PC-9 (cell line): ENCODE measurements around the gene PPHLN1. TPM values are rescaled to one million over a fixed set of nuclear protein-coding genes. Genes with fewer than 3 reads are reported as not detected.

ENCODE experiments used
- BruUV-seq: library from RNA; stranded (reverse); fragments of 400-500 nt; replicated peaks from 2 replicates; lab custom pipeline; 2021; lab: Mats Ljungman, UMichigan
- CTCF ChIA-PET: fragments of 300-600 bp; sonication (Branson Sonifier 250); formaldehyde crosslinking; loops from one replicate; lab custom pipeline; 2022; ENCODE audit warnings: antibody characterized with exemption; lab: Charles Lee
- POLR2A ChIA-PET: fragments of 300-600 bp; sonication (Branson Sonifier 250); formaldehyde crosslinking; loops from one replicate; lab custom pipeline; 2022; ENCODE audit warnings: antibody characterized with exemption; ENCODE audit not compliant: unreplicated experiment; lab: Charles Lee
- DNase-seq, 2 experiments: peaks; one replicate each; pipeline versions ENCODE4 v3.0.0 to v3.0.0-alpha.2; 2015 to 2022; ENCODE audit warnings: mixed read lengths in 1 of 2
- H2AFZ ChIP-seq: fragments of 200-600 bp; sonication (generic); 2 replicates; pipeline ENCODE4 v1.8.1; 2017; ENCODE audit warnings: antibody characterized with exemption
- H3F3A ChIP-seq: fragments of 200-600 bp; sonication (generic); 2 replicates; pipeline ENCODE4 v1.8.1; 2017; ENCODE audit warnings: antibody characterized with exemption, mild to moderate bottlenecking, low read depth; ENCODE audit not compliant: insufficient read depth
- H3K27ac ChIP-seq: fragments of 200-600 bp; sonication (generic); 2 replicates; pipeline ENCODE4 v1.6.1; 2016; ENCODE audit warnings: mixed run types
- H3K27me3 ChIP-seq: fragments of 200-600 bp; sonication (generic); 2 replicates; pipeline ENCODE4 v1.6.1; 2016; ENCODE audit warnings: low read depth, mixed run types; ENCODE audit not compliant: insufficient read depth
- H3K36me3 ChIP-seq: fragments of 200-600 bp; sonication (generic); 2 replicates; pipeline ENCODE4 v1.6.1; 2016; ENCODE audit warnings: low read depth, mixed run types
- H3K4me1 ChIP-seq: fragments of 200-600 bp; sonication (generic); replicated peaks from 2 replicates; pipeline ENCODE4 v1.6.1; 2016; ENCODE audit warnings: mixed run types; ENCODE audit not compliant: insufficient read depth
- H3K4me2 ChIP-seq: fragments of 200-600 bp; sonication (generic); 2 replicates; pipeline ENCODE4 v1.6.1; 2017; ENCODE audit warnings: mixed run types
- H3K4me3 ChIP-seq: fragments of 200-600 bp; sonication (generic); 2 replicates; pipeline ENCODE4 v1.6.1; 2016; ENCODE audit warnings: mixed run types
- H3K79me2 ChIP-seq: fragments of 200-600 bp; sonication (generic); 2 replicates; pipeline ENCODE4 v1.6.1; 2017; ENCODE audit warnings: low read depth, mixed run types
- H3K9me2 ChIP-seq: fragments of 200-600 bp; sonication (generic); 2 replicates; pipeline ENCODE4 v1.8.1; 2017; ENCODE audit warnings: mild to moderate bottlenecking; ENCODE audit not compliant: insufficient read depth
- H3K9me3 ChIP-seq: fragments of 200-600 bp; sonication (generic); 2 replicates; pipeline ENCODE4 v1.8.1; 2016; ENCODE audit warnings: low read depth; ENCODE audit not compliant: insufficient read depth
- H4K20me1 ChIP-seq: fragments of 200-600 bp; sonication (generic); 2 replicates; pipeline ENCODE4 v1.8.1; 2017; ENCODE audit not compliant: insufficient read depth
- EZH2 ChIP-seq: fragments of 200-600 bp; sonication (generic); IDR thresholded peaks from 2 replicates; pipeline ENCODE4 v1.8.0; 2017; ENCODE audit warnings: antibody characterized with exemption, low read depth
- intact Hi-C: fragments of 100-400 bp; cut with micrococcal nuclease; formaldehyde crosslinking; loops from one replicate; pipeline ENCODE4 v1.10.0; 2022; ENCODE audit not compliant: unreplicated experiment
- total RNA-seq: library from RNA; stranded (reverse); gene quantifications from 2 replicates; pipeline ENCODE4 v1.2.3, GENCODE V29; 2021
- TF ChIP-seq, protein P1 (sequence below): fragments of 200-600 bp; sonication (generic); conservative IDR thresholded peaks from 2 replicates; pipeline ENCODE4 v1.6.1; 2017; ENCODE audit warnings: mixed run types, antibody characterized with exemption, mild to moderate bottlenecking, moderate library complexity

Gene PPHLN1
- total RNA-seq, 1 experiment from 2014 or later = 61.9 TPM

DNA sequence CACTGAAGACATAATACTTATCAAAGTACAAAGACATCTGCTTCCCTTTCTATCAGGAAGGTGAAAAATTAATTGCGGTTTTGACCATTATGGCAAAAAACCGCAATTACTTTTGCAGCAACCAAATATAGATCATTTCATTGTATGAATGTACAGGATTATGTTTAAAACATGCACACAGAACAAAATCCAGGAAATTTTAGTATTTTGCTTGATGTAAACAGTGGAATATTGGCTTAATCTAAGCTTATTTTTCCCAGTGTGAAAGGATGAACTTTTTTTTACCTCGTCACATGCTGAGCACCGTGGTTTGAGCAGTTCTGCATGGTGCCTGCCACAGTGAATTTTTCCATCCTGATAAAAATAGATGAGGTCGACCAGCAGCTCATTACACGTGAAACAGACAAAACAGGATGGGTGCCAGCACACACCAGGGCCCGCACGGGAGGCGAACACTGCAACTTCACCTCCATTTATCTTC is 142.4 kb downstream of the PPHLN1 start:
- H3K79me2 ChIP-seq = no peaks in the 10 kb centered on the region
- H4K20me1 ChIP-seq = no peaks in the 10 kb centered on the region
- BruUV-seq = no TSS peak
- TF ChIP-seq, protein P1, sequence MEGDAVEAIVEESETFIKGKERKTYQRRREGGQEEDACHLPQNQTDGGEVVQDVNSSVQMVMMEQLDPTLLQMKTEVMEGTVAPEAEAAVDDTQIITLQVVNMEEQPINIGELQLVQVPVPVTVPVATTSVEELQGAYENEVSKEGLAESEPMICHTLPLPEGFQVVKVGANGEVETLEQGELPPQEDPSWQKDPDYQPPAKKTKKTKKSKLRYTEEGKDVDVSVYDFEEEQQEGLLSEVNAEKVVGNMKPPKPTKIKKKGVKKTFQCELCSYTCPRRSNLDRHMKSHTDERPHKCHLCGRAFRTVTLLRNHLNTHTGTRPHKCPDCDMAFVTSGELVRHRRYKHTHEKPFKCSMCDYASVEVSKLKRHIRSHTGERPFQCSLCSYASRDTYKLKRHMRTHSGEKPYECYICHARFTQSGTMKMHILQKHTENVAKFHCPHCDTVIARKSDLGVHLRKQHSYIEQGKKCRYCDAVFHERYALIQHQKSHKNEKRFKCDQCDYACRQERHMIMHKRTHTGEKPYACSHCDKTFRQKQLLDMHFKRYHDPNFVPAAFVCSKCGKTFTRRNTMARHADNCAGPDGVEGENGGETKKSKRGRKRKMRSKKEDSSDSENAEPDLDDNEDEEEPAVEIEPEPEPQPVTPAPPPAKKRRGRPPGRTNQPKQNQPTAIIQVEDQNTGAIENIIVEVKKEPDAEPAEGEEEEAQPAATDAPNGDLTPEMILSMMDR = no peak
- TF ChIP-seq EZH2 = no peak
- H3K4me3 ChIP-seq = no peak overlapping the region
- H3K27ac ChIP-seq = no peak overlapping the region
- no peaks in the 10 kb centered on the region for H3F3A ChIP-seq
- no peak overlapping the region for H3K4me2 ChIP-seq
- ChIA-PET CTCF (no interaction called here), POLR2A (no interaction called here)
- no peak overlapping the region for H2AFZ ChIP-seq
- H3K9me3 ChIP-seq = no peaks in the 10 kb centered on the region
- intact Hi-C loops = no loop called here
- peaks cover 10% of the 10 kb centered on the region for H3K4me1 ChIP-seq
- no peaks in the 10 kb centered on the region for H3K36me3 ChIP-seq
- no peak for DNase-seq
- no peaks in the 10 kb centered on the region for H3K9me2 ChIP-seq
- H3K27me3 ChIP-seq = no peaks in the 10 kb centered on the region

DNA sequence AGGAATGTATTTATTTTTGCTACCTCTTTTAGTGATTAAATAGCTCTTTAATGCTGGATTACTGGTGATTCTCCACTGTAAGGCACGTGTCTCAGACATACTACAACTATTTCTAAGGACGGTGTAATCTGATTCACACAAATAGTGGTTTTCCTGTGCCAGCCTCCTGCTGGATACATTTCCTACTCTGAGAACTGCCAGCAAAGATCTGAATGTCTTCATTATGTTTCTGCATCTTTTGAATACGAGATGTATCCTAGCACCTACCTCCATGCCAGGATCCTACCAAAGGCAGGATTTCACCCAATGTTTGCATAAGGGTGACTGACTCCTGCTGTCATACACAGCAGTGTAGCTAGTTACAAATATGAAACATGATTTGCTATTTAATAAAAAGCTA is 143.0 kb downstream of the PPHLN1 start:
- H2AFZ ChIP-seq = no peak overlapping the region
- H3K36me3 ChIP-seq = no peaks in the 10 kb centered on the region
- ChIA-PET CTCF (no interaction called here), POLR2A (no interaction called here)
- no peaks in the 10 kb centered on the region for H3K9me2 ChIP-seq
- TF ChIP-seq EZH2 = no peak
- TF ChIP-seq, protein P1 = no peak
- no peaks in the 10 kb centered on the region for H3K79me2 ChIP-seq
- no peak for DNase-seq
- intact Hi-C loops = no loop called here
- no peaks in the 10 kb centered on the region for H3K9me3 ChIP-seq
- no peak overlapping the region for H3K4me3 ChIP-seq
- H3F3A ChIP-seq = peaks cover under 1% of the 10 kb centered on the region; the same call in 1 of the 2 replicates
- no peak overlapping the region for H3K27ac ChIP-seq
- no peaks in the 10 kb centered on the region for H4K20me1 ChIP-seq
- peaks cover 15% of the 10 kb centered on the region for H3K4me1 ChIP-seq
- H3K27me3 ChIP-seq = no peaks in the 10 kb centered on the region
- no peak overlapping the region for H3K4me2 ChIP-seq
- BruUV-seq = no TSS peak

DNA sequence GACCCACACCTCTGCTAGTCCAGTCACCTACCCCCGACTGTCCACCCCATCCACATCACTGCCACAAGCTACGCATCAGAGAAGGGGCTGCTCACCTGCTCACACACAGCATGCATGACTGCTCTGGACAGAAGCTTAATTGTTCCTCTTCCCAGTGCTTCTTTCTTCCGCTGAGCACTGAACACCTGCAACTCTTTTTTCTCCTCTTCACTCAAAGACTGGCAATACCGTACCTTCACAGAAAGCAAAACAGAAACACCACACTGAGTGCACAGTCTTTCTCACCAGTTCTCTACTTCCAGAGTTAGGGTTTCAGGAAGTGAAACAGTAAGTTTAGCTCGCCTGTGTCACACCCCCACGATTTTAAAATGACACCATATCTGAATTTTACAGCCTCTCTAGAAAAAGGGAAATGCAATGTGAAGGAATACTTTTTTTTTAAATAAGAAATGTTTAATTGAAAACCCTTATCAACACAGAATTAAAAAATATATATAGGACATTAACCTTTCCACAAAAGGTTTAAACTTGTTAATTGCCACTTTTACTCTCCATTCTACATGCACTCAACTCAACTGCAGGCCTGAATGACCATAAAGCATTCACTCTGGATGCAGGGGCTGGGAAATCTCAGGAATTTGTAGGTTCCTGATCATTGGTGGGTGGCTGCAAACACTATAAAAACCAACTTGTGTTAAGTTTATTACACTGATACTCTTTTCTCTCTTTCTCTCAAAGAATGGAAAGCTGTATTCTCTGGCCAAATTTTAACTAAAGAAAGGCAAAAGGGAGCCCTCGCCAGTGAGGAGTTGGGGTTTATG is 143.6 kb downstream of the PPHLN1 start:
- Histone ChIP-seq H3F3A (peaks cover 6% of the 10 kb centered on the region), H3K36me3 (no peaks in the 10 kb centered on the region), H3K4me3 (no peak overlapping the region), H3K79me2 (no peaks in the 10 kb centered on the region), H3K4me1 (peaks cover 21% of the 10 kb centered on the region), H3K27me3 (no peaks in the 10 kb centered on the region), H3K9me2 (no peaks in the 10 kb centered on the region), H3K4me2 (no peak overlapping the region), H2AFZ (no peak overlapping the region), H3K27ac (no peak overlapping the region), H3K9me3 (no peaks in the 10 kb centered on the region), H4K20me1 (no peaks in the 10 kb centered on the region)
- DNase-seq = no peak
- no peak for TF ChIP-seq EZH2
- TF ChIP-seq, protein P1 = no peak
- POLR2A ChIA-PET = no interaction called here
- CTCF ChIA-PET = no interaction called here
- intact Hi-C loops = no loop called here
- BruUV-seq = no TSS peak
